ENCODE results near the gene MOB1B.
"Not testable (repeated sequence)": the region's sequence is repeated elsewhere in the genome, so short reads cannot be mapped to it uniquely, and the experiment has no call there.

GRCh38 chr4:71005025-71005424, 102.9 kb downstream of the MOB1B start:
- TF ChIP-seq CTCF, POLR2A (IDR thresholded peaks at IDR 0.05): not testable (repeated sequence)
